GM12878 (cell line): ENCODE measurements around the gene ZNF202. TPM values are rescaled to one million over a fixed set of nuclear protein-coding genes. Genes with fewer than 3 reads are reported as not detected.

Source experiments
- ASH2L ChIP-seq: fragments of 300-600, 200-600 bp; sonication (generic); IDR thresholded peaks from 2 replicates; pipeline ENCODE4 v1.6.1; 2017; ENCODE audit warnings: low read depth, mild to moderate bottlenecking, borderline replicate concordance
- BCL11A ChIP-seq: IDR thresholded peaks from 2 replicates; pipeline ENCODE4 v1.6.1; 2011; ENCODE audit warnings: low read depth, low read length
- BCLAF1 ChIP-seq: fragments of 450-650 bp; IDR thresholded peaks from 2 replicates; pipeline ENCODE4 v1.6.1; 2017; ENCODE audit warnings: antibody characterized with exemption, mild to moderate bottlenecking, moderate library complexity
- E2F4 ChIP-seq: IDR thresholded peaks from 2 replicates; pipeline ENCODE4 v1.6.1; 2012; ENCODE audit warnings: low read depth, low read length, improper control_type of control experiment
- ESRRA ChIP-seq: IDR thresholded peaks from 2 replicates; pipeline ENCODE4 v1.6.1; 2012; ENCODE audit warnings: mild to moderate bottlenecking, low read length, improper control_type of control experiment
- FOXM1 ChIP-seq: IDR thresholded peaks from 2 replicates; pipeline ENCODE4 v1.6.1; 2012; ENCODE audit warnings: low read depth, mild to moderate bottlenecking, inconsistent platforms, low read length, moderate library complexity
- HCFC1 ChIP-seq: fragments of 150-350 bp; IDR thresholded peaks from 2 replicates; pipeline ENCODE4 v1.6.1; 2014; ENCODE audit warnings: low read length
- KAT2A ChIP-seq: conservative IDR thresholded peaks from 2 replicates; pipeline ENCODE4 v1.6.1; 2011; ENCODE audit warnings: low read depth, low read length; ENCODE audit not compliant: control insufficient read depth
- MEF2A ChIP-seq: IDR thresholded peaks from 2 replicates; pipeline ENCODE4 v1.6.1; 2011; ENCODE audit warnings: low read depth, mild to moderate bottlenecking, low read length, moderate library complexity; ENCODE audit not compliant: insufficient read depth
- NFIC ChIP-seq: IDR thresholded peaks from 2 replicates; pipeline ENCODE4 v1.6.1; 2012; ENCODE audit warnings: low read depth, mild to moderate bottlenecking, inconsistent platforms, low read length, moderate library complexity
- NRF1 ChIP-seq: conservative IDR thresholded peaks from 2 replicates; pipeline ENCODE4 v1.6.1; 2011; ENCODE audit warnings: mild to moderate bottlenecking, low read depth, low read length, improper control_type of control experiment
- RB1 ChIP-seq: fragments of 450-650 bp; formaldehyde crosslinking; IDR thresholded peaks from 2 replicates; pipeline ENCODE4 v1.6.1; 2017; ENCODE audit warnings: mild to moderate bottlenecking, borderline replicate concordance
- RCOR1 ChIP-seq: conservative IDR thresholded peaks from 2 replicates; pipeline ENCODE4 v1.6.1; 2012; ENCODE audit warnings: low read depth, low read length, improper control_type of control experiment
- RUNX3 ChIP-seq: IDR thresholded peaks from 2 replicates; pipeline ENCODE4 v1.6.1; 2012; ENCODE audit warnings: low read length, inconsistent platforms
- SMAD5 ChIP-seq: IDR thresholded peaks from 2 replicates; pipeline ENCODE4 v1.6.1; 2016; ENCODE audit warnings: antibody characterized with exemption, low read depth
- TAF1 ChIP-seq: IDR thresholded peaks from 2 replicates; pipeline ENCODE4 v1.6.1; 2011; ENCODE audit warnings: mild to moderate bottlenecking, low read depth, low read length, borderline replicate concordance
- YBX1 ChIP-seq: fragments of 450-650 bp; IDR thresholded peaks from 2 replicates; pipeline ENCODE4 v1.6.1; 2016; ENCODE audit warnings: antibody characterized with exemption
- ZBED1 ChIP-seq: IDR thresholded peaks from 2 replicates; pipeline ENCODE4 v1.6.1; 2016; ENCODE audit warnings: borderline replicate concordance
- ZBTB4 ChIP-seq: fragments of 450-650 bp; formaldehyde crosslinking; IDR thresholded peaks from 2 replicates; pipeline ENCODE4 v1.4.0; 2022; ENCODE audit warnings: mild to moderate bottlenecking, moderate library complexity
- ZNF217 ChIP-seq: fragments of 450-650 bp; IDR thresholded peaks from 2 replicates; pipeline ENCODE4 v1.6.1; 2017; ENCODE audit warnings: antibody characterized with exemption, mild to moderate bottlenecking
- ZNF622 ChIP-seq: fragments of 450-650 bp; IDR thresholded peaks from 2 replicates; pipeline ENCODE4 v1.6.1; 2017; ENCODE audit warnings: mild to moderate bottlenecking, inconsistent platforms
- ZZZ3 ChIP-seq: IDR thresholded peaks from 2 replicates; pipeline ENCODE4 v1.6.1; 2011; ENCODE audit warnings: low read depth; ENCODE audit not compliant: control insufficient read depth, insufficient read length
- polyA plus RNA-seq, 11 experiments: library from polyadenylated mRNA; depleted of rRNA in 4 of 11; unstranded in 6 of 11; stranded (reverse) in 5 of 11; fragments of >200 nt; fragmentation: Nextera tagmentation in 4 of 11; fragmentation: Illumina TruSeq in 1 of 11; extraction: Ambion mirVana in 4 of 11; extraction: Trizol in 1 of 11; gene quantifications; 1 replicate in 1 of 11; 2 replicates in 10 of 11; pipeline versions ENCODE4 v1.2.1 to v1.2.3, GENCODE V29; 2011 to 2016; ENCODE audit warnings: inconsistent platforms in 2 of 11, missing spikeins in 2 of 11, low read depth in 1 of 11
- total RNA-seq, 4 experiments: library from RNA; depleted of rRNA in 3 of 4; stranded (reverse); fragments of >200 nt in 3 of 4; fragmentation: Illumina TruSeq in 1 of 4; extraction: Trizol in 1 of 4; gene quantifications; 2 replicates each; pipeline versions ENCODE4 v1.2.1 to v1.2.3, GENCODE V29; 2013 to 2021
- TF ChIP-seq, protein P1 (sequence below): fragments of 450-650 bp; IDR thresholded peaks from 2 replicates; pipeline ENCODE4 v1.6.1; 2014; ENCODE audit warnings: mild to moderate bottlenecking
- TF ChIP-seq, protein P2 (sequence below): IDR thresholded peaks from 2 replicates; pipeline ENCODE4 v1.6.1; 2011; ENCODE audit warnings: borderline replicate concordance, low read depth, mild to moderate bottlenecking, moderate library complexity, low read length; ENCODE audit not compliant: insufficient read depth, poor library complexity, severe bottlenecking

ZNF202 gene
- total and polyA plus RNA-seq, 10 of the 15 experiments (the other 5 are each of a cell fraction or from before 2014, with no cell fraction given): 2.6 to 13.6 (median 12.2) TPM

GRCh38 chr11:123760894-123761293 is 19.4 kb upstream of the ZNF202 start (continued):
- TF ChIP-seq BCLAF1 (no peak), ZZZ3 (no peak), KAT2A (no peak), ASH2L (no peak), FOXM1 (peak; percentile 74; the same call in 1 of the 2 replicates), BCL11A (peak; percentile 38; the same call in 1 of the 2 replicates), ZNF217 (no peak), ZNF622 (no peak), ZBTB4 (CRISPR knock-in tag) (no peak), RCOR1 (no peak), RUNX3 (peak; percentile 77), ESRRA (no peak), ZBED1 (no peak), TAF1 (no peak), SMAD5 (no peak), E2F4 (no peak), NFIC (peak; percentile 94), NRF1 (no peak), RB1 (no peak), HCFC1 (no peak), YBX1 (no peak), MEF2A (peak; percentile 90)
- TF ChIP-seq, protein P1, sequence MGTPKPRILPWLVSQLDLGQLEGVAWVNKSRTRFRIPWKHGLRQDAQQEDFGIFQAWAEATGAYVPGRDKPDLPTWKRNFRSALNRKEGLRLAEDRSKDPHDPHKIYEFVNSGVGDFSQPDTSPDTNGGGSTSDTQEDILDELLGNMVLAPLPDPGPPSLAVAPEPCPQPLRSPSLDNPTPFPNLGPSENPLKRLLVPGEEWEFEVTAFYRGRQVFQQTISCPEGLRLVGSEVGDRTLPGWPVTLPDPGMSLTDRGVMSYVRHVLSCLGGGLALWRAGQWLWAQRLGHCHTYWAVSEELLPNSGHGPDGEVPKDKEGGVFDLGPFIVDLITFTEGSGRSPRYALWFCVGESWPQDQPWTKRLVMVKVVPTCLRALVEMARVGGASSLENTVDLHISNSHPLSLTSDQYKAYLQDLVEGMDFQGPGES: no peak
- TF ChIP-seq, protein P2, sequence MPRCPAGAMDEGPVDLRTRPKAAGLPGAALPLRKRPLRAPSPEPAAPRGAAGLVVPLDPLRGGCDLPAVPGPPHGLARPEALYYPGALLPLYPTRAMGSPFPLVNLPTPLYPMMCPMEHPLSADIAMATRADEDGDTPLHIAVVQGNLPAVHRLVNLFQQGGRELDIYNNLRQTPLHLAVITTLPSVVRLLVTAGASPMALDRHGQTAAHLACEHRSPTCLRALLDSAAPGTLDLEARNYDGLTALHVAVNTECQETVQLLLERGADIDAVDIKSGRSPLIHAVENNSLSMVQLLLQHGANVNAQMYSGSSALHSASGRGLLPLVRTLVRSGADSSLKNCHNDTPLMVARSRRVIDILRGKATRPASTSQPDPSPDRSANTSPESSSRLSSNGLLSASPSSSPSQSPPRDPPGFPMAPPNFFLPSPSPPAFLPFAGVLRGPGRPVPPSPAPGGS: no peak
